Stimulated activated CD4-positive, alpha-beta T cell treated with anti-CD3 and anti-CD28 coated beads, TNF-alpha, amount 100 ng/mL, for 48 hours (primary cell): Measurements from ENCODE around the gene PXDN.
"Not testable (repeated sequence)": the region's sequence is repeated elsewhere in the genome, so short reads cannot be mapped to it uniquely, and the experiment has no call there.

ENCODE experiments used
- DNase-seq, 3 donors: peaks; one replicate each; pipeline ENCODE4 v3.0.0-alpha.2; 2020; ENCODE audit warnings: low read depth in 3 of 3

Gene PXDN

DNA sequence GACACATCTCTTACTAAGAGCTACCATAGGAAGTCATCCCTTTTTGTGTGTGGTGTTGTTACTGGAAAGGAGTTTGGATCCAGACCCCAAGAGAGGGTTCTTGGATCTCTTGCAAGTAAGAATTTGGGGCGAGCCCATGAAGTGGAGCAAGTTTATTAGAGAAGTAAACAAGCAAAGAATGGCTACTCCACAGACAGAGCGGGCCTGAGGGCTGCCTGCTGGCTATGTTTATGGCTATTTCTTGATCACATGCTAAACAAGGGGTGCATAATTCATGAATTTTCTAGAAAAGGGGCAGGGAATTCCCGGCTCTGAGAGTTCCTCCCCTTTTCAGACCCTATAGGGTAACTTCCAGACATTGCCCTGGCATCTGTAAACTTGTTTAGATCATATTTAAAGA, 30.6 kb upstream of the PXDN start:
- DNase-seq, result no peak

GRCh38 chr2:1773883-1774282, 29.6 kb upstream of the PXDN start:
- no peak for DNase-seq

DNA sequence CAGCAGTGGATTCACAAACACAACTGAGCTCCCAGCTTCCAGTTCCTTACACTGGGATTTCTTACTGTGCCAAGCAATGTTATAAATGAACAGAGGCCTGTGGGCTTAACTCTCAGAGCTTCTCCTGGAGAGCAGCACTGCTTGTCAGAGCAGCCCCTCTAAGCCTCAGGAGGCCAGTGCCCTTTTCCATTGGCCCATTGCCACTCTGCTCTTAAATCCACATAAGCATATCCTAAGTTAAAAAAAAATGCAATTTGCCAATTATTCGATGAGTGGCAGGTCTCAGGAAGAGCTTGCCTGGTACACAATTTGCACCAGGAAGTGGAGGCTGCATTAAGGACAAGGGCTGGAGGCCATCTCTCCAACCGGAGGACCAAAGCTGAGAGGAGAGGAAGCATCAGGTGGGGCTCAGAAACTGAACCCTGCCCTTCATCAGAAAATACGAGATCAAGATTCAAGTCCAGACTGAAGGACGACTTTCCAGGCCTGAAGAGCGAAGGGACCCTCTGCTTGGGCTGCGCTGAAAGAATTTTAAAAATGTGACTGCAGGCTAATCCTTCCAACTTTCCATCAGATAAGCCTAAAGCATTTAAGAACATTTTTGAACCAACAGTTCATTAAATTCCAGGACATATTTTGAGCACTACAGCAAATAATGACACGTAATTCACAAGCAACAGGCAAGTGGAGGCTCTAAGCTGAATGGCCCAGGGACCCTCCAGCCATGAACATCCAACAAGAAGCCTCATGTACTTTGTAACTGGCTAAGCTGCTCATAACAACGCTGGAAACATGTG, 28.4 kb upstream of the PXDN start:
- no peak for DNase-seq

GRCh38 chr2:1771626-1772280, 27.4 kb upstream of the PXDN start:
- DNase-seq, result no peak

DNA sequence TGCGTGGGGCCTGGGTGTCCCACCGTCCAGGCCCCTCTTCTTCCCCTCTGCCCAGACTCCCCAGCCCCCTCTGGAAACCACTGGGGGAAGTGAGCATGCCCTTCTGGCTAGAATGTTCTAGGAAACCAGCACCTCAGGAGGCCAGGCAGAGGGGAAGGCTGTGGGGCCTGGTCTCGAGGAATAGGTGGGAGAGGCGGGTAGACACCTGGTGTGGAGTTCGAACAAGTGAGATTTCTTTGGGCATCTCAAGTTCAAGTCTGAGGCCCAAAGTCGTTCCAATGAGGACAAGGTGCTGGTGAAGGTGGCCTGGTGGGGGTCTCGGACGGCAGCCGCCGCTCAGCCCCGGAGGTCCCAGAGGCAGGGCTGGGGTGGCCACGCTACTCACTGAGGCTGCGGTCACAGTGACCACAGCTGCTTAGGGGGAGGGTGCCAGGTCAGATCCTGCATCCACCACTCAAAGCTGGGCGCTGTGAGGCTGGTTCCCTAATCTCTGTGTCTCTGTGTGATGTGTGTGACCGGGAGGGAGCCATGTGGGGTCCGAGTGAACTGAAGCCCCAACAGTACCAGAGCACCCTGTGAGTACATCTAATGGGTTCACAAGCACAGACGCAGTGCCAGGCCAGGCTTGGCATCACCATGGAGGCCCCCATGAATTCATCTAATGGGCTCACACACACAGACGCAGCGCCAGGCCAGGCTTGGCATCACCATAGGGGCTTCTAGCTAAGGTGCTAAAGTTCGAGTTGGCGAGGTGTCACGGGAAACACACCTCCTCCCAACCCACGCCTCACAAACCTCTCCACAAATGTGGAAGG, 26.5 kb upstream of the PXDN start:
- no peak for DNase-seq

GRCh38 chr2:1769703-1770422, 25.5 kb upstream of the PXDN start:
- DNase-seq, result peak in 2 of 3 donors; percentile 27 to 51

DNA sequence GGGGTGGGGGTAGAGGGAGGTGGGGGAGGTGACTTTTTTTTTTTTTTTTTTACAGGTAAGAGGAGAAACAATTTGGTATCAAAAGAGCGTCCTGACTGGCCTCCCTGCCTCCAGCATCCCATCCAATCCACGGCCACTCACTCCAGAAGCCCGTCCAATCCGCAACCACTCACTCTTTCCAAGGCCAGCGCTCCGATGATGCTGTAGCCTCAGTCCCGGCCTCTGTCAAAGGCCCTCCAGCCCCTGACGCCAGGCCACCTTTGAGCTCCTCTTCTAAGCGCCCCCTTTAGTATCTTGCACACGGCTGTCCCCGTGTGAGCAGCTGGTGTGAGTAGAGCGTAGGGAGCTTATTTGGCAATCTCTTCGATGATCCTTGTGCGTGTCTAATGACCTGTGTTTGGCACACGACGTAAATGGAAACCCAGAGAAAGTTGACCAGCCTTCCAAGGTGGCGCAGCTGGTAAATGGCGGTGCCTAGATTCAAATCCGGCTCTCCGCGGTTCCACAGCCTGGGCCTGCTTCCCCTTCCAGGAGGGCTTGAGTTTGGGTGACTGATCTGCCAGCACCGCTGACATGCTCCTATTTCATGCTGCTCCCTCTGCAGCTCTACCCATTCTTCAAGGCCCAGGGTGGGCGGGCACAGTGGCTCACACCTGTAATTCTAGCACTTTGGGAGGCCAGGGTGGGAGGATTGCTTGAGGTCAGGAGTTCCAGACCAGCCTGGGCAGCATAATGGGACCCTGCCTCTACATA, 23.8 kb upstream of the PXDN start:
- no peak for DNase-seq

- DNase-seq, result no peak
These were observed 22.8 kb upstream of the PXDN start for GRCh38 chr2:1766851-1767811.

DNA sequence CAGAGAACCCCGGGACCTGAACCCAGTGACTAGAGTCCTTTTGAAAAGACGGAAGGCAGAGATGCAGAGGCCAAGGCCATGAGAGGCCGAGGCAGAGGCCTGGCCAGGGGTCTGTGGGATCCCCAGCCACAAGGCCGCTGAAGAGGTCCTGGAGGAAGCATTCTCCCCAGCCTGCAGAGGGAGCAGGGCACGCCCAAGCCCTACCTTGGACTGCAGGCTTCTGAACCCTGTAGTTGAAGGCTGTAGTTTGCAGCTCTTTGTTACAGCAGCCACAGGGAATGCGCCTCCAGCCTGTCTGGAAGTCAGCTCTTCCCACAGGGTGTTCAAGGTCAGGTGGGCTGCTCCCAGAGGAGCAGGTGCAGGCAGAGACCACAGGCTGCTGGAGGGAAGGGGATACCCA, 22.1 kb upstream of the PXDN start:
- DNase-seq, result no peak

DNA sequence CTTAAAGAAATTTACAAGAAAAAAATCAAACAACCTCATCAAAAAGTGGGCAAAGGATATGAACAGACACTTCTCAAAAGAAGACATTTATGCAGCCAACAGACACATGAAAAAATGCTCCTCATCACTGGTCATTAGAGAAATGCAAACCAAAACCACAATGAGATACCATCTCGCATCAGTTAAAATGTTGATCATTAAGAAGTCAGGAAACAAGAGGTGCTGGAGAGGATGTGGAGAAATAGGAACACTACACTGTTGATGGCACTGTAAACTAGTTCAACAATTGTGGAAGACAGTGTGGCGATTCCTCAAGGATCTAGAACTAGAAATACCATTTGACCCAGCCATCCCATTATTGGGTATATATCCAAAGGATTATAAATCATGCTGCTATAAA, 20.9 kb upstream of the PXDN start:
- DNase-seq, result not testable (repeated sequence)

DNA sequence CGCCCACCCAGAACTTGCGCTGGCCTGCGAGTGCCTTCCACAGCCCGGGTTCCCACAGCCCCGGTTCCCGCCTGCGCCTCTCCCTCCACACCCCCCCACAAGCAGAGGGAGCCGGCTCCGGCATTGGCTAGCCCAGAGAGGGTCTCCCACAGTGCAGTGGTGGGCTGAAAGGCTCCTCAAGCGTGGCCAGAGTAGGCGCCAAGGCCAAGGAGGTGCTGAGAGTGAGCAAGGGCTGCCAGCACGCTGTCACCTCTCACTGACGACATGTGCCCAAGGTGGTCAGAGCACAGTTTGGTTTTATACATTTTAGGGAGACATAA, 15.3 kb upstream of the PXDN start:
- DNase-seq, result no peak

DNA sequence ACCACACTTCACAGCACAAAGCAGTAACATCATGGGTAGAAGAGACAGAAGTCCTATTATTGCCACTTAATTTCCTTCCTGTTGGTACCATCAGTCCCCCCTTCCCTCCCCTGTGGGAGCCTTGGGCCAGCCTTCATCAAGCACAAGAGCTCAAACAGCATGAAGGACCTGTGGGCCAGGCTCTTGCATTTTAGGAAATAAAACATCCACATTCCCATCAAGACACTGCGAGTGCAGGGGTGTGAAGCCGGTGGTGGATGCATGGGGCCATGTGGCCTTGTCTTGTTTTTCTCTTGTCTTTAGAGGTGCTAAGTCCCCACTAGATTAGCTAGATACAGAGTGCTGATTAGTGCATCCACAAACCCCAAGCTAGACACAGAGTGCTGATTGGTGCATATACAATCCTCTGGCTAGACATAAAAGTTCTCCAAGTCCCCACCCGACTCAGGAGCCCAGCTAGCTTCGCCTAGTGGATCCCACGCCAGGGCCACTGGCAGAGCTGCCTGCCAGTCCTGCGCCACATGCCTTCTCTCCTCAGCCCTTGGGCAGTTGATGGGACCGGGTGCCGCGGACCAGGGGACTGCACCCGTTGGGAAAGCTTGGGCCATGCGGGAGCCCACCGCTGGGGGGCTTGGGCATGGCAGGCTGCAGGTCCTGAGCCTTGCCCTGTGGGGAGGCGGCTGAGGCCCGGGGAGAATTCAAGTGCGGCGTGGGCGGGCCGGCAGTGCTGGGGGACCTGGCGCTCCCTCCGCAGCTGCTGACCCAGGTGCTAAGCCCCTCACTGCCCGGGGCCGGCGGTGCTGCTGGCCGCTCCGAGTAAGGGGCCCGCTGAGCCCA, 14.7 kb upstream of the PXDN start:
- DNase-seq, result no peak

GRCh38 chr2:1758171-1758570, 13.9 kb upstream of the PXDN start:
- no peak for DNase-seq

- DNase-seq, result no peak
These were observed 13.3 kb upstream of the PXDN start for GRCh38 chr2:1757567-1757966.

GRCh38 chr2:1757146-1757545, 12.8 kb upstream of the PXDN start:
- DNase-seq, result not testable (repeated sequence)

- no peak for DNase-seq
These were observed 12.1 kb upstream of the PXDN start for GRCh38 chr2:1756456-1756855.

DNA sequence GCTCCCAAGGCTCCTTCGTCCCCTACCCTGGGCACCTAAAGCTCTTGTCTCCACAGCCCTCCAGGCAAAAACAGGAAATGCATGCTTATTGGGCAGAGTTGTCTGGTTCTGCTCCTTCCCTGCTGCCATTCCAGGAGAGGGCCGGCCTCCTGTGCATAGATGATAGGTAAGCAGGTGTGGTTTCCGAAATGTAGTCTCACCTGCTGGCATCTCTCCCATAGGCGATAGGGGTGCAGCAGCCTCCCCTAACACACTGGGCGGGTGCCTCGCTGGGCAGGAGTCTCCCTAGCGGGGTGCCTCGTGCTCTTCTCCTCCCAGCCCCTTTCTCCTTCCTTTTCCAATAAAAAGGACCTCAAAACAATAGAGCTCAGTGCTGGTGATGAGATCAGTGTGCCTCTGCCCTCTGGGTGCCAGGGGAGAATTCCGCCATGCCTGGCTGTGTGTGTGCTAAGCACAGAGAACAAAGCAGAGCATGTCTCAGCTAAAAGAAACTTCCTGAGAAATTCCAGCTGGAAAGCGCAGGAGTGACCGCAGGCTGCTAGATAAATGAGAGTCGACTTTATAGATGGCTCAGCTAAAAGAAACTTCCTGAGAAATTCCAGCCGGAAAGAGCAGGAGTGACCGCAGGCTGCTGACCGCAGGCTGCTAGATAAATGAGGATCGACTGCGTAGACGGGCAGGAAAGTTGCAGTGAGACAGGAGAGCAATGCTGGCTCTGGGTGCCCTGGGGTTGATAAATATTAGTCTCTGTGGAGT, 11.3 kb upstream of the PXDN start:
- no peak for DNase-seq

- DNase-seq, result no peak
These were observed 10.3 kb upstream of the PXDN start for GRCh38 chr2:1754461-1755170.
